Measurements from ENCODE around the gene MYH8.

MYH8 gene

DNA sequence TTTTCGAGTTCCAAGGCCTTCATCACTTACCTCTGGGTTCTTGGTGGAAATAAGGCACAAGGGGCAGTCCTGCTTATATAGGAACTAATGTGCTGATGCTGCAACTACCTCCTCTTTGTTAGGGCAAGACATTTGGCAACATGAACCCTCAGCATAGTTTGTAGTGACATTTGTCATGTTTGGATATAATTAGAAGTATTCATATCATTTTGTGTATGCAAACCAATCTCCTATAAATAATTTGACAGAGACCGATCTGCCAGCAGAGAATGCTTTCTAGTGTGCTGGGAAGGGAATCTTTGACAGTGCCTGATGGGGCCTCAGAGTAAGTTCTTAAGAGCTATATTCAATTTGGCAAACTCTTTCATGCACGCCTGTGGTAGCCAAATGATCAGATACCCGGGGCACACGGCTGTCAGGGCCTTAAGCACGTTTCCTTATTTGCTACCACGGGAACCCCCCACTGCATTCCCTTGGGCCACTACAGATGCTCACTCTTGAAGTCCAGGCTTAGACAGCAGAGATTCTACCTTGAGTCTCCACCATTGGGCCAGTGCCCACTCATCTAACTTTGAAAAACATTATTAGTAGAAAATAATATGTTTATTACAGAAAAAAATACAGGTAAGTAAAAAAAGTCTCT lies at the start of gene MYH8:
TSS of gene MYH8 (minus strand) at position 51 of the 643 bp plus-strand sequence. CDS start 1,723 bp downstream, outside the sequence.
- DNase-seq = no peak

GRCh38 chr17:10469459-10469858 lies 47.7 kb upstream of the MYH8 start, which contains the start of gene MYH4:
MYH4 (minus strand) TSS chr17:10469559; CDS start chr17:10466745, 2,814 bp downstream.
- DNase-seq = no peak

DNA sequence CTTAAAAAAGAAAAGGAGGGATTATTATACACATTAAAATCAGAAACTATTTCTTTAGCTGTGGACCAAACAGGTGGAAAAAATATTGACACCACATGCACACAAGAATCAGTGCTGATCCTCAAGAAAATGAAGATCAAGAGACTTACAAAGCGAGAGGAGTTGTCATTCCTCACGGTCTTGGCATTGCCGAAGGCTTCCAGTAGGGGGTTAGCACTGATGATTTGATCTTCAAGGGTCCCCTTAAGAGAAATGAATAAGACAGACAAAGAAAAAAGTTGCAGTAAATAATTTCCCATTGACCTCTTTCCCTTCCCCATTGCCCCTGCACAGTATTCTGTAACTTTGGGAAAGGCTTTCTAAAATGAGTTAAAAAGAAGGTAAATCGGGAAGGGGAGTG lies 41.7 kb upstream of the MYH8 start:
- no peak for DNase-seq

GRCh38 chr17:10460062-10460461 lies 38.3 kb upstream of the MYH8 start:
- DNase-seq = no peak

DNA sequence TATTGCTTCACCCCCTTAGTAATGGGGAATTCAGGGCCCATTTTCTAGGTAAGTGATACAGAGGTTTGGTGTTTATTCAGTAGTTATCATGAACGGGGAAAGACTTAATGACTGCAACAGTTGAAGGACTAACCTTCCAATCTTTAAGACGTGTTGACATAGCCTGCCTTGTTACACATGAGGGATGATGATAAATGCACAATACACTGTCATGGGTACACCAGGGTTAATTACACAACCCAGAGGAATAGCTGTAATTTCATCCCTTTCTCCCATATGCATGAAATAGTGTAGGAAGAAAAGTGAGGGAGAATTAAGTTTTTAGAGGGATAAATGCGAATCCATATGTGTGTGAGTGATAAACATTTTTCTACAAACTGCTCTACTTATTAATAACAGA lies 37.0 kb upstream of the MYH8 start:
- DNase-seq = no peak

GRCh38 chr17:10457952-10458351 lies 36.2 kb upstream of the MYH8 start:
- DNase-seq = no peak

DNA sequence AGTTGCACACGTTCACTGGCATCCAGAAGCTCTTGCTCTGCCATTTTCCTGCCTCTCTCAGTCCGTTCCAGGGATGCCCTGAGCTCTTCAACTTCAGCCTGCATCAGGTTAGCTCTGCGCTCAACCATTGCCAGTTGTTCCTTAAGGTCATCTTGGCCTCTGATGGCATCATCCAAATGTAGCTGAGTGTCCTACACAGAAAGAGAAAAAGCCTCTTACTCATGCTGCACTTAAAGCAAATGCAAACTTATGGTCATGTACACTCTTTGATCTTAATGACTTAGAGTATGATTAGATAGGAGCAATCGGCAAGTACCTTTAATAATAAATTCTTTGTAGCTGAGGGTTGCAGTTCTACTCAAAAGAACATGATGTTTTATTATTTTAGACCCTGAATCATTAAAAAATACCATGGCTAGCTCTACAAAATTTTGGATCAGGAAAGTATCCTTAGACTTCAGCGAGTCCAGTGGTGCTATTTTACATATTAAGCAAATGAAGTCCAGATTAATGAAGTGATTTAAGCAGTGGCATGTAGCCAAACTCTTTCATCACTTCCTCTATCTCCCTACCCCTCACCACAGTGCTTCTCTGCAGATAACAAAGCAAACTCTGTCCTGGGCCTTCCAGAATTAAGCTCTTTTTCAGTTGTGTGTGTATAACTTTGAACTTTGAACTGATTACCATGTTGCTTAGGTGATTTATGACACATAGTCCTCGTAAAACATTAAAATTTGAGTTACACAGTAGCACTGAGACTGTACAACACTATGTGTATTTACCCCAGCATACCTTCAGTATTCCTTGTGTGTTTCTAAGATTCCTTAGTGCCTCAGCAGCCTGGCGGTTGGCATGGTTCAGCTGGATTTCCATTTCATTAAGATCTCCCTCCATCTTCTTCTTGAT lies 25.5 kb upstream of the MYH8 start:
- DNase-seq = no peak

GRCh38 chr17:10439816-10440215 lies 18.1 kb upstream of the MYH8 start:
- no peak for DNase-seq

GRCh38 chr17:10435096-10435495 lies 13.3 kb upstream of the MYH8 start:
- no peak for DNase-seq

DNA sequence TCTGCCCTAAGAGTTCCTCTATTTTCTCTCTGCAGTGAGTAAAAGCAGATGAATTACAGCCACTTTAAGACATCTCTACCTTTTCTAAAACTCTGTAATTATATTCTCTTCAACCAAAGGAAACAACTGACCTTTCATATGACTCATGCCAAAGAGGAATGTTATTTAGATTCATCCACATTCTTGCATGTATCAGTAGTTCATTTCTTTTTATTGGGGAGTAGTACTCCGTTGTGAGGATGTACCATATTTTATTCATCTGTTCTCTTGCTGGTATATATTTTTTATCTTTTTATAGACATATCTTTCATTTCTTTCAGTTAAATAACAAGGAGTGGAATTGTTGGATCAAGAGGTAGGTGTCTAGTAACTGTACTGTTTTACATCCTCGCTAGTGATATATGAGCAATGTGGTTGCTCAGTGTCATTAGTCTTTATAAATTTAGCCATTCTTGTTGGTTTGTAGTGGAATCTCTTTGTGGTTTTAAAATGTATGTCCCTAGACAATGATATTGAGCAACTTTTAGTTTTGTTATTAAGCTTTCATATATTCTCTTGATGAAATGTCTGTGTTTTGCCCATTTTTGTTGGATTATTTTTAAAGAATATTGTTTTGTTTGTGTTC lies 7.8 kb upstream of the MYH8 start:
- DNase-seq = no peak

GRCh38 chr17:10428781-10429180 lies 7.0 kb upstream of the MYH8 start:
- no peak for DNase-seq

DNA sequence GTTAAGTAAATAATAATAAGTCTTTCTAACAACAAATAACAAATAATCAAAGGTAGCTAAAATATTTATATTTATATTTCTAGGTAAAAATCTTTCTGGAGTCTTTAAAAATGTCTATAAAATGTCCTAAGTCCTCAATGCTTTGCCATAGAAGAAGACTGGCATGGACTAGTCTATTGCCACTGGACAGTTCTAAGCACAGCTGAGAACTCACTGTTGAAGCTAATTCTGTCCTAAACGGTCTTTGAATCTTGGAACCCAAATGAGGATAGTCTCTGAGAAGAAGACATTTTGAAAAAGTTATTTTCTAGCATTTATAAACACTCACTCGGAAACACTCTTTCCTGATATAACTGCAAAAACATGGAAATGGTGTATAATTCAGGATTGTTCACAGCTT lies 539 bp downstream of the MYH8 start:
- no peak for DNase-seq

DNA sequence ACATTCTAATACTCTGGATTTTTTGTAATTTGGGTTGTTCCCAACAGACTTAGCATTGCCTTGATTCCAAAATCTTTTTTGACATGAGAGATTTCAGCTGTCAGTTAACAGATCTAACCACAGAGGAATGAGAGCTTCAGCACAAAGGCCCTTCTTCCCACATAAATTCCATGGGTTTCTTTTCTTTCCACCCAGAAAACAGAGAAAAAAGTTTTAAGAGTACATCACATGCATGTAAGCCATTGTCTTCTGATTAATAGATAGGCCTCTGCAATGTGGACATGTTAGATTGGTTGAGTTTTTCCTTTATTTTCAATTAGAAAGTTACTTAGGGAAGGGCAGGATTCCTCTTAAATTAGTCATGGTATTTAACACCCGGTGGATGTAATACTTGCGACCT lies 939 bp downstream of the MYH8 start:
- no peak for DNase-seq

- no peak for DNase-seq
Observed at GRCh38 chr17:10417431-10417830, 4.3 kb downstream of the MYH8 start.

DNA sequence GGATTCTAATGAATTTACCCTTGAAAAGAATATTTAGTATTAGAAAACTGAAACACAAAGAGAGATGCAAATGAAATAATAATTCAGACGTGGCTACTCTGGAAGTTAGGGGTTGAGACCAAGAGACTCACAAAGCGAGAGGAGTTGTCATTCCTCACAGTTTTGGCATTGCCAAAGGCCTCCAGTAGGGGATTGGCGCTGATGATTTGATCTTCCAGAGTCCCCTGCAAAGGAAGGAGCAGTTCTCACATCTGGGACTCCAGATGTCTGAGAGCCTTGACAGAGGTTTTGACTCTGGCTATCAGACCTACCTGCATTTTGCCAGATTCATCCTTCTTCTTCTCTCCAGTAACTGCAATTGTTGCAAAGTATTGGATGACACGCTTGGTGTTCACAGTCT lies 6.6 kb downstream of the MYH8 start:
- no peak for DNase-seq

- DNase-seq = no peak
Observed at GRCh38 chr17:10403589-10403988, 18.2 kb downstream of the MYH8 start.

DNA sequence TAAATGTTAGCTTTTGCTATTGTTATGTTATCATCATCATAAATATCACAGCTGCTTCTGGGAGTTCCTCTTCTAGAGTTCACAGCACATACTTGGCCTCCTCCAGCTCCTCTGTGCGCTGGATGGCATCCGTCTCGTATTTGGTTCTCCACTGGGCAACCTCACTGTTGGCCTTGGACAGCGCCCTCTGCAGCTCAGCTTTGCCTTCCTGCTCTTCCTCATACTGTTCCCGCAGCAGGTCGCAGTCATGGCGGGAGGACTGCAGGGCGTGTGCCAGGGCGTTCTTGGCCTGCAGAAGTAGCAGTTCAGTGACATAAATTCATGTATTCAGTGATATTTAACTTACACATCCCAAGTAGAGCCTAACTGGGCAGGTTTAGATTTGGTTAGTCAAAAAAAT lies 23.4 kb downstream of the MYH8 start:
- DNase-seq = no peak

DNA sequence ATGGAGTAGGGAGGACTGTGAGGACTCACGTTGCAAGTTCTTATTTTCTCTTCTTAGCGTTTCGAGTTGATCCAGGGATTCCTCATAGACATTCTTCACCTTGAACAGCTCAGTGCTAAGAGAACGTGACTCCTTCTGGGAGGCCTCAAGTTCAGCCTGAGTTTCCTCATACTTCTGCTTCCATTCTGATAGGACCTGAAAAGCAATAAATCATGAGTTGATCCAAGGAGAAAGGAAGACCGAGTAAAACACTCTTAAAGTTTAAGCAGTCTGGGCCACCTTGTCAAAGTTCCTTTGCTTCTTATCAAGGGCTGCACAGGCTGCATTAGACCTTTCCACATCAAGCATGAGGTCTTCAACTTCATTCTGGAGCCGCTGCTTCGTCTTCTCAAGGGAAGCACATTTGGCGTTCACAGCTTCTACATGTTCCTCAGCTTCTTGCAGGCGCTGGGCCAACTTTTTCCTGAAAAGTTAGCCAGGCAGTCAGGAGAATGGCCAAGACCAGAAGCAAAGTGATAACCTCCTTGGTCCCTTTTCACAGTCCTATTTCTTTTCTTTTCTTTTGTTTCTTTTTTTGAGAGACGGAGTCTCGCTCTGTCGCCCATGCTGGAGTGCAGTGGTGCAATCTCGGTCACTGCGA lies 25.1 kb downstream of the MYH8 start:
- DNase-seq = no peak

GRCh38 chr17:10394201-10394887 lies 27.4 kb downstream of the MYH8 start:
- no peak for DNase-seq

DNA sequence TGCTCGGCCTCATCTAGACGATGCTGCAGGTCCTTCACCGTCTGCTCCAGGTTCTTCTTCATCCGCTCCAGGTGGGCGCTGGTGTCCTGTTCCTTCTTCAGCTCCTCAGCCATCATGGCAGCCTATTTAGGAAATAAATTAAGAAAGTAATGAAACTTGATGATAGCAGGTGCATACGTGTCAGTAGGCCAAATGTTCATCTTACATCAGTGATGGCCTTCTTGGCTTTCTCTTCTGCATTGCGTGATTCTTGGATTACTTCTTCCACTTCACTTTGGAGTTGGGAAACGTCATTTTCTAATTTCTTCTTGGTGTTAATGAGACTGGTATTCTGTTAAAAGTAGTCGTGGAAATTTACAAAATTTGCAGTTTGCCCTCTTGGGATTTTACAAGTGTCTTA lies 28.9 kb downstream of the MYH8 start:
- DNase-seq = no peak

DNA sequence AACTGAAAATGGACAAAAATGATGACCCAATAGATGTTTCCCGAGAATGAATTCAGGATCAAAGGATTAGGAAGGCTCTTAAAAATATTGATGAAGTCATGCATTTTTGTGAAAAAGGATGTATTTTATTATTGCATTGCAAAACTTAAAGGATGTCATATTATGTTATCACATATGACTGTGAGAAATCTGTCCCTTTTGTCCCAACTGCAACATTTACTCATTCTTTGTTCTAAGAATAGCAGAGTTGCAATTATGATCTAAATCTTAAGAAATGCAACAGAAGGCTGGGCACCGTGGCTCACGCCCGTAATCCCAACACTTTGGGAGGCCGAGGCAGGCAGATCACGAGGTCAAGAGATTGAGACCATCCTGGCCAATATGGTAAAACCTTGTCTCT lies 35.9 kb downstream of the MYH8 start:
- no peak for DNase-seq

DNA sequence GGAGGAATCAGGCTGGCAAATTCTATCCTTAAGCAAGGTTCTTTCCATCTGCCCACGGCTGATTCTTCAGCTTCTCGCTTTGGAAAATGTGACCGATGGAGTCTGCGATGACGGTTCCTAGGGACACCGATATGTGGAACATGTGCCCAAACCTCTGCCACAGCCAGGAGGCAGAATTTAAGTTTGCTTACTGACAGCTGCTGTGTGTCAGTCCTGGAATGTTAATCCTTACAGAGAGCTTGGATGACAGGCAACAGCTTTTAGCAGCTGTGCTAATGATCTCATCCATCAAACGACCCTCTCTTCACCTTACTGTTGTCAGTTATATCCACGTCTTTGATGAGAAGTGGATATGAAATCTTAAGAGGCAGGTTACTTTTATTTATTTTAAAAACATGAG lies 37.6 kb downstream of the MYH8 start:
- no peak for DNase-seq

Measured in CD4-positive, alpha-beta T cell treated with Interleukin-4 for 4 hours (primary cell).